ENCODE results near the gene BMX. TPM values are rescaled to one million over a fixed set of nuclear protein-coding genes. Genes with fewer than 3 reads are reported as not detected.
A peak's percentile ranks its signal among the peaks of the same experiment; 100 is the strongest.

Gene BMX
- total and polyA plus RNA-seq, 12 donors: 0.11 to 1.8 (median 0.64) TPM; not detected in 1

DNA sequence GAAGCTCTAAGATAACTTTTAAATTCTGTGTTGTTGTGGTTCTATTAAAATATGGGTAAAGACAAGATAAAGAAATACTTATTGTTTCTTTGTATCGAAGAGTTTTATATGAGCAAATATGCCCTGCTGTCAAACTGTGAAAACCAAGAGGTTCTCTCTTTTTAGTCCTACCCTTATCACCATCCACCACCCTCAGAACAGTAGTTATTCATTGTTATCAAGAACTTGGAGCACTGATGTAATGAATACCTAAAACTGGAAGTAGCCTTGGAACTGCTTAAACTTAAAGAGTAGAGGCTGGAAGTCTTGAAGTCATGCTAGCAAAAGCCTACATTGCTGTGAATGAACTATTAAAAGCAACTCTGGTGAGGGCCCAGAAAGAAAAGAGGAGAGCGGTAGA lies 16.7 kb upstream of the BMX start:
- H3K4me1 ChIP-seq (replicated peaks in 1 of 2): no peaks in the 10 kb centered on the region
- TF ChIP-seq POLR2A (IDR thresholded peaks at IDR 0.05): no peak
- TF ChIP-seq, protein P1, sequence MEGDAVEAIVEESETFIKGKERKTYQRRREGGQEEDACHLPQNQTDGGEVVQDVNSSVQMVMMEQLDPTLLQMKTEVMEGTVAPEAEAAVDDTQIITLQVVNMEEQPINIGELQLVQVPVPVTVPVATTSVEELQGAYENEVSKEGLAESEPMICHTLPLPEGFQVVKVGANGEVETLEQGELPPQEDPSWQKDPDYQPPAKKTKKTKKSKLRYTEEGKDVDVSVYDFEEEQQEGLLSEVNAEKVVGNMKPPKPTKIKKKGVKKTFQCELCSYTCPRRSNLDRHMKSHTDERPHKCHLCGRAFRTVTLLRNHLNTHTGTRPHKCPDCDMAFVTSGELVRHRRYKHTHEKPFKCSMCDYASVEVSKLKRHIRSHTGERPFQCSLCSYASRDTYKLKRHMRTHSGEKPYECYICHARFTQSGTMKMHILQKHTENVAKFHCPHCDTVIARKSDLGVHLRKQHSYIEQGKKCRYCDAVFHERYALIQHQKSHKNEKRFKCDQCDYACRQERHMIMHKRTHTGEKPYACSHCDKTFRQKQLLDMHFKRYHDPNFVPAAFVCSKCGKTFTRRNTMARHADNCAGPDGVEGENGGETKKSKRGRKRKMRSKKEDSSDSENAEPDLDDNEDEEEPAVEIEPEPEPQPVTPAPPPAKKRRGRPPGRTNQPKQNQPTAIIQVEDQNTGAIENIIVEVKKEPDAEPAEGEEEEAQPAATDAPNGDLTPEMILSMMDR (IDR thresholded peaks at IDR 0.05): no peak
- no peaks in the 10 kb centered on the region for H3K36me3 ChIP-seq (replicated peaks in 1 of 2)
- peaks cover 3% of the 10 kb centered on the region for H3K27me3 ChIP-seq
- no peak overlapping the region for H3K4me3 ChIP-seq
- WGBS, 4 donors: 89 to 98% (median 93%) methylated on average over 2 of the region's 2 CpGs
- H3K9me3 ChIP-seq (replicated peaks in 1 of 3): no peaks in the 10 kb centered on the region
- intact Hi-C loops (cut with DNase I): no loop called here
- H3K27ac ChIP-seq: no peak overlapping the region
- DNase-seq: no peak

DNA sequence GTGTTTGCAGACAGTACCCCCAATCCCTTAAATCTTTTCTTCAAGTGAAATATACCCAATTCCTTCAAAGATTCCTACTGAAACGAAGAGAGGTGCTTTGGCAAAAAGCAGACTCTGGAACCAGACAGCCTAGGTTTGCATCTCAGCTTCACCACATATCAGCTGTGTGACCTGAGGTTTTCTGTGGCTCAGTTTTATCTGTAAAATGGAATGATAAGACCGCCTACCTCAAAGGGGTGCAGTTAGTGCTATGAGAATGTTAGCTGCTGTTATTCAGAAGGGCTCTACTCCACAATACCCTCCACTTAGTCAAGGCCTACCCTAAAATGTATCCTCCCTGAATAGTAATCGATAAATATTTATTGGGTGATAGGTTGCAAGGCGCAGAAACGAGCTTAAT lies 8.1 kb upstream of the BMX start:
- no peaks in the 10 kb centered on the region for H3K36me3 ChIP-seq (replicated peaks in 1 of 2)
- H3K4me3 ChIP-seq: peak overlapping the region in 2 of 4 donors; percentile 35 to 64
- TF ChIP-seq POLR2A (IDR thresholded peaks at IDR 0.05): no peak
- TF ChIP-seq, protein P1 (IDR thresholded peaks at IDR 0.05): no peak
- H3K9me3 ChIP-seq (replicated peaks in 1 of 3): no peaks in the 10 kb centered on the region
- H3K27me3 ChIP-seq: peaks cover 18% of the 10 kb centered on the region
- no peak for DNase-seq
- WGBS, 4 donors: 58 to 84% (median 72%) methylated on average over 4 to 5 of the region's 5 CpGs
- intact Hi-C loops (cut with DNase I): loop anchor here in 1 of 2 donors (10.0 kb wide), 1 partner anchor 72 kb away; no protein-coding TSS in a partner anchor
- peak overlapping the region in 1 of 5 donors; percentile 77 for H3K27ac ChIP-seq
- no peaks in the 10 kb centered on the region for H3K4me1 ChIP-seq (replicated peaks in 1 of 2)

DNA sequence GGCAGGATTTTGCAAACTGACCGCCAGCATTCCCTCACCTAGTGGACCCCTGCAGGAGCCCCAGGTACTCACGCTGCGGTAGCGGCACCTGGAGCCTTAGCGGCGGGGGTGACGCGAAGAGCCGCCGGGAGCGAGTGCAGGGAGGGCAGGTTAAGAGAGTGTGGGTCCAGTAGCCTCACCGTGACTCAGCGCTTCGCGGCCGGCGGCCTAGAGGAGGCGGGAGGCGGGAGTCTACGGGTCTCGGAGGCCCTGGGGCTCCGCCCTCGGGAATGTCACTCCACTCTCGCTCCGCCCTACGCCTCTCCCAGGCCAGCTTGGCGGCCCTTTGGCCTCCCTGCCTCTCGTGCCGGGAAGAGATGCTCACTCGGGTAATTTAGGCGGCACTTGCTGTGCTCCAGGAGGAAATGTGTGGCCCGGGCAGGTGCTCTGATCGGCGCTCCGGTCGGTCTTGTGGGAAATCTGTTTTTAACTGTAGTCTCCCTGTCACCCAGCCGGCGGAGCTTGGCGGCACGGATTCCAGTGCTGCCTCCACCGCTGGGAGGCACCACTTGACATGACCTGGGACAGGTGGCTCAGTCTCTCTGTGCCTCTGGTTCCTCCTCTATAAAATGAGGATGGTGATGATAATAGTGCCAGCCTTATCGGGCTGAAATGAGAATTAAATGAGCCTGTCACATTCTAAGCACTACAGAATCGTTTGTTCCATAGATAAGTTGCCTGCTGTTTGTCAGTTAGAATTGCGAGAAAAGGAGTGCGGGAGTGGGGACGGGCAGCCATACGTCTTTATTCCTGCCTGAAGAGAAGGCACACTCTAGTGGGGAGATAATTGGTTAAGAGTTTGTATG lies 7.3 kb upstream of the BMX start, which contains the start of gene PIR:
Gene PIR (minus strand): TSS at position 216 of the 845 bp plus-strand sequence. CDS start 2,076 bp downstream, outside the sequence.
- WGBS, 4 donors: 5 to 32% (median 13%) methylated on average over 8 to 47 of the region's 47 CpGs
- peaks cover 18% of the 10 kb centered on the region for H3K27me3 ChIP-seq
- no peaks in the 10 kb centered on the region for H3K4me1 ChIP-seq (replicated peaks in 1 of 2)
- peak; percentile 82 to 91 (median 88) for DNase-seq
- intact Hi-C loops (cut with DNase I): loop anchor here in 1 of 2 donors (10.0 kb wide), 1 partner anchor 71 kb away; no protein-coding TSS in a partner anchor
- no peaks in the 10 kb centered on the region for H3K36me3 ChIP-seq (replicated peaks in 1 of 2)
- no peaks in the 10 kb centered on the region for H3K9me3 ChIP-seq (replicated peaks in 1 of 3)
- peak within 1 kb of the TSS; percentile 25 to 64 (median 38) for H3K4me3 ChIP-seq
- TF ChIP-seq, protein P1 (IDR thresholded peaks at IDR 0.05): peak in 3 of 6 experiments; percentile 23 to 38 (median 35)
- TF ChIP-seq POLR2A (IDR thresholded peaks at IDR 0.05): peak; percentile 54 to 62
- H3K27ac ChIP-seq: peak within 1 kb of the TSS in 2 of 5 donors; percentile 54 to 77

DNA sequence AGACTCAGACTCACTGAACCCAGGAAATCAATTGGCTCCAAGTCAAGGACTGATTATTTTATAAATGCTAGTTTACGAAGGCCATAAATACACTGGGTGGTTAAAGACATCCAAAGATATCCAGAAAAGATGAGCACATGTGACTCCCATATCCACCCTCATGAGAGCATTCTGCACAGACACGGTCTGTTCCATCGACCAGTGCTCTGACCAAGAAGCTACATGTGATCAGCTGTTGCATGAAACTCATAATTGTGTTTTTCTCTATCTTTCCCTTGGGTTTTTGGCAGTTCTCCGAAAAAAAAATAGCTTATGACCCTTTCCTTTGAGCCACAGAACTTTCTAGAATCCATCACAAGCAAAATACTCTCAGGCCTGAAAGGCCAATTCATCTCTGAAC lies 4.8 kb upstream of the BMX start:
- Histone ChIP-seq H3K4me1 (replicated peaks in 1 of 2) (no peaks in the 10 kb centered on the region), H3K9me3 (replicated peaks in 1 of 3) (no peaks in the 10 kb centered on the region), H3K36me3 (replicated peaks in 1 of 2) (no peaks in the 10 kb centered on the region), H3K27ac (no peak overlapping the region), H3K27me3 (peaks cover 18% of the 10 kb centered on the region), H3K4me3 (no peak overlapping the region)
- TF ChIP-seq, protein P1 (IDR thresholded peaks at IDR 0.05): no peak
- no peak for TF ChIP-seq POLR2A (IDR thresholded peaks at IDR 0.05)
- DNase-seq: no peak
- WGBS, 4 donors: 67 to 82% (median 80%) methylated on average over 4 of the region's 4 CpGs
- intact Hi-C loops (cut with DNase I): loop anchor here in 1 of 2 donors (10.0 kb wide), 1 partner anchor 69 kb away; no protein-coding TSS in a partner anchor

All from adrenal gland (tissue), 12 donors.